HepG2 (cell line): ENCODE data around the gene REELD1. TPM values are rescaled to one million over a fixed set of nuclear protein-coding genes. Genes with fewer than 3 reads are reported as not detected.

Experiments used
- ATAC-seq: fragments of 200-7000 bp; cut with Tn5 transposase; 3 replicates; pipeline ENCODE4 v1.9.1; 2020; ENCODE audit warnings: mild to moderate bottlenecking, moderate library complexity
- BruUV-seq: library from RNA; stranded (reverse); fragments of 400-500 nt; replicated peaks from 2 replicates; lab custom pipeline; 2021; lab: Mats Ljungman, UMichigan
- CTCF ChIA-PET: fragments of 300-600 bp; formaldehyde crosslinking; extraction: SDS; loops from one replicate; lab custom pipeline; 2021; ENCODE audit warnings: low total read pairs, inconsistent platforms, low intra/inter-chr PET ratio; lab: Yijun Ruan, JAX
- POLR2A ChIA-PET: fragments of 350-600 bp; sonication (Branson Sonifier 250); formaldehyde crosslinking; loops from one replicate; lab custom pipeline; 2020; ENCODE audit warnings: antibody characterized with exemption, inconsistent platforms; lab: Yijun Ruan, JAX
- DNase-seq: peaks from one replicate; pipeline ENCODE4 v3.0.0-alpha.2; 2015; ENCODE audit warnings: low spot score
- FAIRE-seq: peaks from 3 replicates; lab custom pipeline; 2011; peaks lifted over from hg19 to GRCh38; lab: Jason Lieb, UNC
- H2AFZ ChIP-seq: one replicate; pipeline ENCODE4 v1.6.1; 2011; ENCODE audit warnings: low read length, inconsistent platforms
- H3K27ac ChIP-seq: fragments of 300-600 bp; 3 replicates; pipeline ENCODE4 v1.8.0; 2011; ENCODE audit warnings: mixed run types, mild to moderate bottlenecking, mixed read lengths, low read length, inconsistent platforms; ENCODE audit not compliant: insufficient read depth; ENCODE audit errors: extremely low read length
- H3K27me3 ChIP-seq, 2 experiments: fragments of 200-600 bp in 1 of 2; 2 replicates in 1 of 2; 3 replicates in 1 of 2; pipeline versions ENCODE4 v1.6.0 to v1.8.0; 2011; ENCODE audit warnings: low read length in 2 of 2, mild to moderate bottlenecking in 2 of 2, moderate library complexity in 2 of 2, inconsistent platforms in 1 of 2; ENCODE audit not compliant: insufficient read depth in 2 of 2, control insufficient read depth in 1 of 2
- H3K36me3 ChIP-seq, 2 experiments: fragments of 200-600 bp in 1 of 2; replicated peaks in 1 of 2; 2 replicates in 1 of 2; 3 replicates in 1 of 2; pipeline versions ENCODE4 v1.5.1 to v1.8.0; 2011; ENCODE audit warnings: low read length in 2 of 2, inconsistent platforms in 1 of 2; ENCODE audit not compliant: insufficient read depth in 2 of 2, control insufficient read depth in 1 of 2
- H3K4me1 ChIP-seq: 2 replicates; pipeline ENCODE4 v1.5.1; 2012; ENCODE audit warnings: low read length, inconsistent platforms; ENCODE audit not compliant: insufficient read depth
- H3K4me2 ChIP-seq: 2 replicates; pipeline ENCODE4 v1.6.0; 2011; ENCODE audit warnings: low read depth, low read length, inconsistent platforms
- H3K4me3 ChIP-seq, 3 experiments: fragments of 200-600 bp in 1 of 3; sonication (generic), shearing (Covaris generic) in 1 of 3; replicated peaks in 1 of 3; 2 replicates each; pipeline ENCODE4 v1.5.1; 2011 to 2016; ENCODE audit warnings: low read length in 3 of 3, inconsistent platforms in 2 of 3, low read depth in 2 of 3, mild to moderate bottlenecking in 2 of 3, control low read depth in 1 of 3, mixed read lengths in 1 of 3; ENCODE audit not compliant: insufficient read depth in 1 of 3
- H3K79me2 ChIP-seq: one replicate; pipeline ENCODE4 v1.6.1; 2011; ENCODE audit warnings: low read length, inconsistent platforms; ENCODE audit not compliant: insufficient read depth
- H3K9ac ChIP-seq: 2 replicates; pipeline ENCODE4 v1.6.0; 2011; ENCODE audit warnings: mild to moderate bottlenecking, low read depth, low read length, inconsistent platforms; ENCODE audit not compliant: insufficient read depth
- H3K9me3 ChIP-seq: 2 replicates; pipeline ENCODE4 v1.5.1; 2012; ENCODE audit warnings: mild to moderate bottlenecking, low read length
- H4K20me1 ChIP-seq: 2 replicates; pipeline ENCODE4 v1.6.0; 2011; ENCODE audit warnings: inconsistent platforms, mild to moderate bottlenecking, low read length, moderate library complexity; ENCODE audit not compliant: insufficient read depth
- ATF1 ChIP-seq: IDR thresholded peaks from 2 replicates; pipeline ENCODE4 v1.6.1; 2016; ENCODE audit warnings: mild to moderate bottlenecking, control low read depth
- GABPB1 ChIP-seq: IDR thresholded peaks from 2 replicates; pipeline ENCODE4 v1.6.1; 2016; ENCODE audit warnings: mild to moderate bottlenecking, missing genetic modification reagents, moderate library complexity, missing compliant biosample characterization
- RARG ChIP-seq: sonication (generic); formaldehyde crosslinking; IDR thresholded peaks from 2 replicates; pipeline ENCODE4 v1.4.0; 2020; ENCODE audit warnings: low read depth, mild to moderate bottlenecking, missing genetic modification reagents
- SYNCRIP ChIP-seq: fragments of 200-400 bp; formaldehyde crosslinking; IDR thresholded peaks from 2 replicates; pipeline ENCODE4 v1.6.1; 2018; ENCODE audit warnings: mild to moderate bottlenecking, low read depth, low read length; ENCODE audit not compliant: insufficient read depth
- ZNF101 ChIP-seq: sonication (generic); formaldehyde crosslinking; IDR thresholded peaks from 2 replicates; pipeline ENCODE4 v1.4.0; 2020; ENCODE audit warnings: mild to moderate bottlenecking, low read depth, missing genetic modification reagents, borderline replicate concordance
- ZNF232 ChIP-seq: sonication (generic); formaldehyde crosslinking; IDR thresholded peaks from 2 replicates; pipeline ENCODE4 v1.4.0; 2020; ENCODE audit warnings: missing genetic modification reagents, borderline replicate concordance
- ZNF333 ChIP-seq: sonication (generic); formaldehyde crosslinking; IDR thresholded peaks from 2 replicates; pipeline ENCODE4 v1.4.0; 2020; ENCODE audit warnings: mild to moderate bottlenecking, missing genetic modification reagents, borderline replicate concordance
- ZNF501 ChIP-seq: sonication (generic); formaldehyde crosslinking; IDR thresholded peaks from 2 replicates; pipeline ENCODE4 v1.5.1; 2020; ENCODE audit warnings: mild to moderate bottlenecking, moderate library complexity, missing genetic modification reagents
- ZNF557 ChIP-seq: sonication (generic); formaldehyde crosslinking; IDR thresholded peaks from 2 replicates; pipeline ENCODE4 v1.4.0; 2020; ENCODE audit warnings: missing genetic modification reagents
- ZNF761 ChIP-seq: sonication (generic); formaldehyde crosslinking; conservative IDR thresholded peaks from 2 replicates; pipeline ENCODE4 v1.4.0; 2020; ENCODE audit warnings: mild to moderate bottlenecking, missing genetic modification reagents
- WGBS: methylation state at CpG from one replicate; pipeline ENCODE4 v1.1.6; 2017; ENCODE audit warnings: low lambda C conversion rate; 5-methylcytosine and 5-hydroxymethylcytosine counted together
- in situ Hi-C: cut with HindIII; loops from 2 replicates; pipeline ENCODE4 v1.10.0; 2017; ENCODE audit warnings: low pct_unique_long_range_greater_than_20kb; ENCODE audit not compliant: extremely low pct_ligation_motif_present
- intact Hi-C: fragments of 100-400 bp; cut with micrococcal nuclease; formaldehyde crosslinking; loops from one replicate; pipeline ENCODE4 v1.10.0; 2022; ENCODE audit not compliant: unreplicated experiment
- polyA plus RNA-seq, 8 experiments: library from polyadenylated mRNA; depleted of rRNA in 3 of 8; stranded (reverse) in 7 of 8; unstranded in 1 of 8; fragments of >200 nt; fragmentation: Illumina TruSeq in 4 of 8; extraction: Trizol in 4 of 8; gene quantifications; 2 replicates each; pipeline versions ENCODE4 v1.2.1 to v1.2.3, GENCODE V29; 2011 to 2016; ENCODE audit warnings: low read depth in 4 of 8, missing spikeins in 1 of 8, mixed read lengths in 1 of 8; ENCODE audit not compliant: insufficient read depth in 1 of 8
- total RNA-seq, 5 experiments: library from RNA; depleted of rRNA; stranded (reverse); fragments of >200 nt; fragmentation: Illumina TruSeq; extraction: Trizol; gene quantifications; 2 replicates each; pipeline ENCODE4 v1.2.3, GENCODE V29; 2016; ENCODE audit warnings: low read depth in 1 of 5
- TF ChIP-seq, protein P1 (sequence below), 2 experiments: sonication (generic) in 1 of 2; formaldehyde crosslinking in 1 of 2; IDR thresholded peaks; 2 replicates each; pipeline versions ENCODE4 v1.6.1 to v1.9.0; 2014 to 2022; ENCODE audit warnings: antibody characterized with exemption in 1 of 2, borderline replicate concordance in 1 of 2, inconsistent platforms in 1 of 2, low read depth in 1 of 2, missing genetic modification reagents in 1 of 2
- TF ChIP-seq, protein P2 (sequence below): sonication (generic); formaldehyde crosslinking; IDR thresholded peaks from 2 replicates; pipeline ENCODE4 v1.4.0; 2020; ENCODE audit warnings: mild to moderate bottlenecking, missing genetic modification reagents

The REELD1 gene
- total and polyA plus RNA-seq, 2 of the 13 experiments (the other 11 are each of a cell fraction or from before 2014, with no cell fraction given): 0.04 to 0.26 TPM

DNA sequence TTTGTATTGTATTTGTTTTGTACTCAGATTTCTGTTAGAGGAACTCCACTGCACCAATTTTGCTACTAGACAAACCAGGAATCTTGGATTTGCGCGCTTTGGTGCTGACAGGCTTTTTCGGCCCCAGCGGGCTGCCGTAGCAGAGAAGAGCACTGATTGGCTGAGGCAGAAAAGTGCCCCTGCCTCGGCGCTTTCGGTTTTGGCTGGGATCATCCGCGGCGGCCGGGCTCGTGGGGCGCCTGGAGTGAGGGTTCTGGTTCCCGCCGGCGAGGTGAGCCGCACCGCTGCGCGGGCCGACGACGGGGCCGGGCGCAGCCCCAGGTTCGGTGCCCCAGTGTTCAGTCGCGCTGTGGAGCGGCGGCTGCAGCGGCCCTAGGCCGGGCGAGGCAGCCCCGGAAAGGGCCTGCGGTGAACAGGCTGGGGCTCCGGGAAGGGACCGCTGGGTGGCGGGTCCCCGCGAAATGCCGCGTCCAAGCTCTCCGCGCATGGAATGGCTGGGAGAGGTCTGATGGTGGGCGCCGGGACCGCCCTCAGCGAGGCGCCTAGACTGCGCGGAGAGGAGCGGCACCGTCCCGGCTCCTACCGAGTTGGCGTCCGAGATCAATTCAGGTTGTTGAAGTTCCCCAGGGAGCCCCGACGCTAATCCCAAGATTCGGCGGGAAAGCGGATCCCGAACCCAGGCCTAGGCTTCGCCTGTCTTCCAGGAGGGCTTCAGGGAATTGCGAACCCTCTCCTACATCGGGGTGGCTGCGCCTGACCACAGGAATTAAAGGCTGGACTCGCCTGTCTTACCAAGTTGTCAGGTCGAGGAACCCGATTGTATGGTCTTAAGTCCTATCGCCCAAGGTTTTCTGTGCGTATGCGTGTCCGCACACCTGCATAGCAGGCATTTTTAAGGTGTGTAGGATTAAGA is 38.5 kb upstream of the REELD1 start, which contains the start of gene LSM6:
TSS of gene LSM6 (plus strand) at position 178 of the 913 bp plus-strand sequence. CDS start 7,204 bp downstream, outside the sequence.
- Histone ChIP-seq H3K4me3 (peak within 1 kb of the TSS; percentile 79 to 91 (median 83)), H4K20me1 (no peaks in the 10 kb centered on the region; the same call in 1 of the 2 replicates), H3K9ac (peak within 1 kb of the TSS; percentile 86), H3K27ac (peak within 1 kb of the TSS; percentile 87), H3K79me2 (peaks cover 27% of the 10 kb centered on the region), H2AFZ (peak within 1 kb of the TSS; percentile 7), H3K36me3 (0 out of 5 replicates have a peak, but pooled peaks cover 0 to 5% of the 10 kb centered on the region in 2 experiments), H3K27me3 (peaks cover 0 to 4% of the 10 kb centered on the region in 2 experiments; a peak in 2 of 5 replicates), H3K4me1 (peaks cover 28% of the 10 kb centered on the region), H3K9me3 (no peaks in the 10 kb centered on the region), H3K4me2 (peak within 1 kb of the TSS; percentile 69)
- ChIA-PET POLR2A (no interaction called here), CTCF (no interaction called here)
- TSS peak; percentile 72 for BruUV-seq
- in situ Hi-C loops (no loop called here), intact Hi-C loops (no loop called here)
- FAIRE-seq (no peak), DNase-seq (peak; percentile 77), ATAC-seq (peak; percentile 97)
- 3% methylated on average over 18 of the region's 75 CpGs for WGBS
- TF ChIP-seq ZNF101 (peak; percentile 49; the same call in 1 of the 2 replicates), ZNF333 (0 out of 2 replicates have a peak, but pooled peaks have one; percentile 44), SYNCRIP (no peak), ZNF501 (CRISPR knock-in tag) (peak; percentile 88), ATF1 (CRISPR knock-in tag) (no peak), RARG (CRISPR knock-in tag) (no peak), ZNF557 (CRISPR knock-in tag) (no peak), GABPB1 (CRISPR knock-in tag) (peak; percentile 77), ZNF761 (CRISPR knock-in tag) (0 out of 2 replicates have a peak, but pooled peaks have one; percentile 77), ZNF232 (CRISPR knock-in tag) (no peak)
- TF ChIP-seq, protein P1, sequence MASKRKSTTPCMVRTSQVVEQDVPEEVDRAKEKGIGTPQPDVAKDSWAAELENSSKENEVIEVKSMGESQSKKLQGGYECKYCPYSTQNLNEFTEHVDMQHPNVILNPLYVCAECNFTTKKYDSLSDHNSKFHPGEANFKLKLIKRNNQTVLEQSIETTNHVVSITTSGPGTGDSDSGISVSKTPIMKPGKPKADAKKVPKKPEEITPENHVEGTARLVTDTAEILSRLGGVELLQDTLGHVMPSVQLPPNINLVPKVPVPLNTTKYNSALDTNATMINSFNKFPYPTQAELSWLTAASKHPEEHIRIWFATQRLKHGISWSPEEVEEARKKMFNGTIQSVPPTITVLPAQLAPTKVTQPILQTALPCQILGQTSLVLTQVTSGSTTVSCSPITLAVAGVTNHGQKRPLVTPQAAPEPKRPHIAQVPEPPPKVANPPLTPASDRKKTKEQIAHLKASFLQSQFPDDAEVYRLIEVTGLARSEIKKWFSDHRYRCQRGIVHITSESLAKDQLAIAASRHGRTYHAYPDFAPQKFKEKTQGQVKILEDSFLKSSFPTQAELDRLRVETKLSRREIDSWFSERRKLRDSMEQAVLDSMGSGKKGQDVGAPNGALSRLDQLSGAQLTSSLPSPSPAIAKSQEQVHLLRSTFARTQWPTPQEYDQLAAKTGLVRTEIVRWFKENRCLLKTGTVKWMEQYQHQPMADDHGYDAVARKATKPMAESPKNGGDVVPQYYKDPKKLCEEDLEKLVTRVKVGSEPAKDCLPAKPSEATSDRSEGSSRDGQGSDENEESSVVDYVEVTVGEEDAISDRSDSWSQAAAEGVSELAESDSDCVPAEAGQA (IDR thresholded peaks at IDR 0.05; ENCODE audit: low read depth): no peak
- TF ChIP-seq, protein P1 (CRISPR knock-in tag; IDR thresholded peaks at IDR 0.05; ENCODE audit: borderline replicate concordance): no peak
- TF ChIP-seq, protein P2, sequence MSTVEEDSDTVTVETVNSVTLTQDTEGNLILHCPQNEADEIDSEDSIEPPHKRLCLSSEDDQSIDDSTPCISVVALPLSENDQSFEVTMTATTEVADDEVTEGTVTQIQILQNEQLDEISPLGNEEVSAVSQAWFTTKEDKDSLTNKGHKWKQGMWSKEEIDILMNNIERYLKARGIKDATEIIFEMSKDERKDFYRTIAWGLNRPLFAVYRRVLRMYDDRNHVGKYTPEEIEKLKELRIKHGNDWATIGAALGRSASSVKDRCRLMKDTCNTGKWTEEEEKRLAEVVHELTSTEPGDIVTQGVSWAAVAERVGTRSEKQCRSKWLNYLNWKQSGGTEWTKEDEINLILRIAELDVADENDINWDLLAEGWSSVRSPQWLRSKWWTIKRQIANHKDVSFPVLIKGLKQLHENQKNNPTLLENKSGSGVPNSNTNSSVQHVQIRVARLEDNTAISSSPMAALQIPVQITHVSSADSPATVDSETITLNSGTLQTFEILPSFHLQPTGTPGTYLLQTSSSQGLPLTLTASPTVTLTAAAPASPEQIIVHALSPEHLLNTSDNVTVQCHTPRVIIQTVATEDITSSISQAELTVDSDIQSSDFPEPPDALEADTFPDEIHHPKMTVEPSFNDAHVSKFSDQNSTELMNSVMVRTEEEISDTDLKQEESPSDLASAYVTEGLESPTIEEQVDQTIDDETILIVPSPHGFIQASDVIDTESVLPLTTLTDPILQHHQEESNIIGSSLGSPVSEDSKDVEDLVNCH (CRISPR knock-in tag): no peak
